Mesothelial cell of epicardium (in vitro differentiated cells): ENCODE data around the gene LRRIQ3. TPM values are rescaled to one million over a fixed set of nuclear protein-coding genes. Genes with fewer than 3 reads are reported as not detected.

ENCODE experiments used
- DNase-seq, 2 experiments: peaks; one replicate each; pipeline ENCODE4 v3.0.0; 2021; ENCODE audit warnings: low spot score in 2 of 2; ENCODE audit not compliant: unreplicated experiment in 2 of 2
- H3K27ac Mint-ChIP-seq: 2 replicates; pipeline ENCODE4 v1.8.0; 2021; ENCODE audit warnings: mixed read lengths
- H3K27me3 Mint-ChIP-seq: 2 replicates; pipeline ENCODE4 v1.8.0; 2021; ENCODE audit warnings: low read depth, mixed read lengths
- H3K36me3 Mint-ChIP-seq: 2 replicates; pipeline ENCODE4 v1.8.0; 2021; ENCODE audit warnings: mixed read lengths
- H3K4me1 Mint-ChIP-seq: 2 replicates; pipeline ENCODE4 v1.8.0; 2021; ENCODE audit warnings: mixed read lengths
- H3K4me3 Mint-ChIP-seq: 2 replicates; pipeline ENCODE4 v1.8.0; 2021; ENCODE audit warnings: mild to moderate bottlenecking, moderate library complexity, mixed read lengths
- H3K9me3 Mint-ChIP-seq: 2 replicates; pipeline ENCODE4 v1.8.0; 2021; ENCODE audit warnings: mixed read lengths
- CTCF ChIP-seq: fragments of 200-600 bp; sonication (generic); IDR thresholded peaks from one replicate; pipeline ENCODE4 v1.5.0; 2021; ENCODE audit warnings: antibody characterized with exemption; ENCODE audit not compliant: unreplicated experiment
- total RNA-seq: library from RNA; stranded (reverse); gene quantifications from 3 replicates; pipeline ENCODE4 v1.2.1, GENCODE V29; 2021

LRRIQ3 gene
- total RNA-seq, 1 donor from 2014 or later, result 0.51 TPM

DNA sequence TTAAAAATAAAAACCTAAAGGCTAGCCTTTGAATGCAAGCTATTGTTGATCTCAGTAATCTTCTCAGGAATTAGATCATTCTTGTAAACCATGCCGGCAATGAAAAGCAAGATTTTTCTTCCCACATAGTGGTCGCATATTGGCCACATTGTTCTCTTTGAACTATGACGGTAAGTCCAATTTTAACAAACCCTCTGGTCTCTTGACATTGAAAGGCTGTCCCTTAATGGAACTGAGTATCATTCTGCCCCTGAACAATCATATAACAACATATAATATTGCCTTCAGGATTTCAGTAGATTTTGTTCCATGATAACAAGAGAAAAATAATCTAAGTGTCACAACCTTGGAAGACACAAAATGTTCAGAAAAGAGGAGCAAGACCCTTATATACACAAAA, 38.5 kb upstream of the LRRIQ3 start:
- Mint-ChIP-seq H3K9me3 (peaks cover 6% of the 10 kb centered on the region), H3K36me3 (no peaks in the 10 kb centered on the region), H3K27ac (no peak overlapping the region), H3K27me3 (no peaks in the 10 kb centered on the region), H3K4me3 (no peak overlapping the region), H3K4me1 (no peaks in the 10 kb centered on the region)
- DNase-seq, result no peak
- no peak for TF ChIP-seq CTCF

DNA sequence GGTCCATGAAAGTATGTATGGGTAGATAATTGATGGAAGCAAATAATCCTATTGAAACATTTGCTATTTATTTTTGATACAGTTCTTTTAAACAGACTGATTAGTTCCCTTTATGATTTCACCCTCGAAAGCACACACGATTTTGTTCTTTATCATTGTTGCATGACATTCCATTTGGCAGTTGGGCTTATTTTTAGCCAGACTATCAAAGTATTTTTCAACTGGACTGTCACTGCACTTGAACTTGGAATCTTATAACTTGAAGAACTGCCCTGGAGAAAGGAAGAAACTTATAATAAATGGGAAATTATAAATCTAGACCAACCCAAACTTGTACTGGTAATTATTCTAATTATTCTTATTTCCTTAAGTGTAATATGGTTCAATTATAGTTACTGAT, 37.2 kb upstream of the LRRIQ3 start, which contains the start of gene TNNI3K:
Gene TNNI3K (plus strand): TSS at position 235 of the 400 bp plus-strand sequence. CDS start 65 bp downstream, at position 300.
- TF ChIP-seq CTCF, result no peak
- no peak for DNase-seq
- Mint-ChIP-seq H3K9me3 (peaks cover 6% of the 10 kb centered on the region), H3K27ac (no peak within 1 kb of the TSS), H3K4me1 (no peaks in the 10 kb centered on the region), H3K4me3 (no peak within 1 kb of the TSS), H3K27me3 (no peaks in the 10 kb centered on the region), H3K36me3 (no peaks in the 10 kb centered on the region)

GRCh38 chr1:74223453-74223852, 25.5 kb upstream of the LRRIQ3 start:
- no peaks in the 10 kb centered on the region for H3K4me1 Mint-ChIP-seq
- no peaks in the 10 kb centered on the region for H3K27me3 Mint-ChIP-seq
- no peak overlapping the region for H3K27ac Mint-ChIP-seq
- H3K9me3 Mint-ChIP-seq, result peaks cover 46% of the 10 kb centered on the region
- no peak for TF ChIP-seq CTCF
- no peak overlapping the region for H3K4me3 Mint-ChIP-seq
- no peak for DNase-seq
- no peaks in the 10 kb centered on the region for H3K36me3 Mint-ChIP-seq

DNA sequence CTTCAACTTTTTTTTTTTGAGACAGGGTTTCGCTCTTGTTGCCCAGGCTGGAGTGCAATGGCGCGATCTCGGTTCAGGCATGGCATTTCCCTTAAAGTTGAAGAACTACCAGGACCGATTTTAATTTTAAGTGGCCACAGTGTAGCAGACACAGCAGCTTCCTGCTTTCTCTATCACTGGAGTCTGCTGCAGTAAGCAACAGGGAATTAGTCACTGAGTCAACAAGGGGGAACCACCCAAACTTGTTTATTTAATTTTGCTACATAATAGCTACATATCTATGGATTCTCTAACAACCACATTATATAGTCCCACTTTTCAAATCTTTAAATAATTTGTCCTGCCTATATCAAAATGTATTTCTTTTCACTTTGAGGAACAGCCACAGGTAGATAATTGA, 24.7 kb upstream of the LRRIQ3 start:
- Mint-ChIP-seq H3K4me1 (no peaks in the 10 kb centered on the region), H3K27ac (no peak overlapping the region), H3K27me3 (no peaks in the 10 kb centered on the region), H3K4me3 (no peak overlapping the region), H3K36me3 (no peaks in the 10 kb centered on the region), H3K9me3 (peaks cover 42% of the 10 kb centered on the region)
- TF ChIP-seq CTCF, result no peak
- DNase-seq, result no peak

DNA sequence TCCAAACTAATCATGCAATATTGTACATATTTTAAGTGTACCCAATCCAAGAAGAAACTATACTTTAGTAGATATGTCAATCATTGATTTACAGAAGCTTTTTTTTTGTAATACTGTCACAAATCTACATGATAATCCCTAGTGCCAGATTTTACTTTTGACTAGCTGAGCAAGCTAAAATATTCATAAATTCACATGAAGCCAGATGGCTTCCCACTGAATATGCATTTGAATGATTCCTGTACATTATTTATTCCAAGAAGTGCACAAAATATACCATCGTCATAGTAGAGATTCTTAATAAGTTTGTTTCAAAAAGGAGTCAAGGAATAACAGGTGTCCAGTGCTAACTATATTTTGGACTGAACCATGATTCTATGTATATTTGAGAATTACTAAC, 17.3 kb upstream of the LRRIQ3 start:
- Mint-ChIP-seq H3K27me3 (no peaks in the 10 kb centered on the region), H3K9me3 (peaks cover 8% of the 10 kb centered on the region), H3K4me1 (no peaks in the 10 kb centered on the region), H3K4me3 (no peak overlapping the region), H3K27ac (no peak overlapping the region), H3K36me3 (no peaks in the 10 kb centered on the region)
- no peak for DNase-seq
- no peak for TF ChIP-seq CTCF

DNA sequence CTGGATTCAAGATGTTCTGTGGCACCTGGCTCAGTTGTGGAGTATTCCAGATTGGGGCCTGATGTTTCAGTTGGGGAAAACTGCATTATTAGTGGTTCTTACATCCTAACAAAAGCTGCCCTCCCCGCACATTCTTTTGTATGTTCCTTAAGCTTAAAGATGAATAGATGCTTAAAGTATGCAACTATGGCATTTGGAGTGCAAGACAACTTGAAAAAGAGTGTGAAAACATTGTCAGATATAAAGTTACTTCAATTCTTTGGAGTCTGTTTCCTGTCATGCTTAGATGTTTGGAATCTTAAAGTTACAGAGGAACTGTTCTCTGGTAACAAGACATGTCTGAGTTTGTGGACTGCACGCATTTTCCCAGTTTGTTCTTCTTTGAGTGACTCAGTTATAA, 7.3 kb upstream of the LRRIQ3 start:
- H3K36me3 Mint-ChIP-seq, result peaks cover 7% of the 10 kb centered on the region
- H3K27ac Mint-ChIP-seq, result no peak overlapping the region
- H3K27me3 Mint-ChIP-seq, result no peaks in the 10 kb centered on the region
- no peak for TF ChIP-seq CTCF
- H3K4me1 Mint-ChIP-seq, result peaks cover 3% of the 10 kb centered on the region
- no peak overlapping the region for H3K4me3 Mint-ChIP-seq
- no peak for DNase-seq
- no peaks in the 10 kb centered on the region for H3K9me3 Mint-ChIP-seq
